HG02973 (cell line): Measurements from ENCODE around the gene RASGRF2.

Experiments
- ATAC-seq: cut with Tn5 transposase; IDR thresholded peaks from one replicate; pipeline ENCODE4 v1.9.1; 2021; ENCODE audit warnings: moderate library complexity; ENCODE audit not compliant: unreplicated experiment

The RASGRF2 gene

DNA sequence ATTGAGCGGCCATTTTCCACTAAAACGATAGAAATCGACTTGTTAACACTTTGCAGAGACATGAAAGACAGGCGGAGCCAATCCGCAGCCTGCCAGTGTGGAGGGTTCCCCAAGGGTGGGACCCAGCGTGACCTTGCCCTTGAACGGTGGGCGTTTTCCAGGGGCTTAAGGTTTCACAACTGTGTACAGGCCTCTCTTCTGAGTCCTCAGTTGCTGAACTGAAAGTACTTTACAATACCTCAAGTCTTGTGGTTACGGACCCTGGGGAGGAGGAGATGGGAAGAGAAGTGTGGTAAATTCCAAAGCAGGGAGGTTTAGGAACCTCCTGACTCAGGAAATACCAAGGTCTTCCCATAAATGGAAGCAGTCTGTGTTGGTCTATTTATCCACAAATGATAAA, 204.8 kb downstream of the RASGRF2 start:
- ATAC-seq = no peak

DNA sequence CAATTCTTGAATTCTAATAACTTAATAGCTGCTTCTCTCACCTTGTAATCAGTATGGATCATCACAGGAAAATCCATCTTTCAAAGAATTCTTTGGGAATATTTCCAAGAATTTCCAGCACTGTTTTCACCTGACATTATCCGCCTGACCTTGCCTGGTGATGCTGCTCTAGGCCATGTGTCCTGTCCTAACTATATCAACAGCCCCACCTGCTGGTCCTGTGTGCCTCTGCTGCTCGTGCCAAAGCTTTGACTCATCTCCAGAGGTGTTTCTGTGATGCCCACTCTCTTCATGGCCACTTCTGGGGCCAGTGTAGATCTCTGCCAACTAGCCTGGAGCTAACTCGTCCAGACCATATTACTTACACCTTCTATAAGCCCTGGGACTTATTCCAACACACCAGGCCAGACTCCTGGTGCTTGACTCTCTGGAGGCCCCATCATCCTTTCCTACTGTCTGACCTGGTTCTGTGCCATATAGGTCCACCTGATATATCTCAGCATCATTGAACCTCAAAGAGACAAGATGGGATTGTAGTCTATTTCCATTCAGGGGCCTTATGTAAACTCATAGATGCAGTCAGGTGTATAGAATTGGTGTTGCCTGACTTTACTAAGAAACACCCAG, 205.4 kb downstream of the RASGRF2 start:
- peak; percentile 50 for ATAC-seq

DNA sequence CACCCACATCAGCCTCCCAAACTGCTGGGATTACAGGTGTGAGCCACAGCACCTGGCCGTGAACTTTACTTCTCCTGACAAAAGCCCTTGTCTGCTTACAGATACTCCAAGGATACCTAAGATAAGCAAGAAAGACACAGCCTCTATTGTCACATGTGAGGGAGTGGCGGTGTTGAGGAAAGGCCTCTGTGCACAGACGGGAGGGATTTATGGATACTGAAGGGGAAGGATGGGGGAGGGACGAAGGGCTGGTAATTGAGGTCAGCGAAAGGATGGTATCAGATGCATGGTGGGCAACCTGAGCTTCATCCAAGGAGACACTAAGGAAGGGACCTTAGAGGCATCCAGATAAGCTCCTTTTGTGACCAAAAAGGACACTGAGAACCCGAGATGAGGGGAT, 206.3 kb downstream of the RASGRF2 start:
- ATAC-seq = no peak

DNA sequence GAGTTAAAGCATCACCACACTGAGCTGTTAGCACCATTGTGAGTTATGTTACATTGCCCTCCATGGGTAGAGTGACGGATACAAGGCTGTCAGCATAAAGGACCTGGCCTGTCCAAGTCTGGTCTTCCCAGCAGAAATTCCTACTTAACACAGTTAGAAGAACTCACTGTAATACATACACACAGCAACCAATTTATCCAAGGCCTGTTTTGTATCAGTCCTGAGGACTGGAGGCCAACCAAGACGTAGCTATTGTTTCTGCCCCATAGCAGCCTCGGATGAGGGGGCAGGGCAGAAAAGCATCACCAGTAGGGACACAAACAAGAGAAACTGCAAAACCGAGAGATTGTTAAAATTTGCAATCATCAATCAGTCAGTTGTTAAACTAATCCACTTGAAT, 206.9 kb downstream of the RASGRF2 start:
- no peak for ATAC-seq

DNA sequence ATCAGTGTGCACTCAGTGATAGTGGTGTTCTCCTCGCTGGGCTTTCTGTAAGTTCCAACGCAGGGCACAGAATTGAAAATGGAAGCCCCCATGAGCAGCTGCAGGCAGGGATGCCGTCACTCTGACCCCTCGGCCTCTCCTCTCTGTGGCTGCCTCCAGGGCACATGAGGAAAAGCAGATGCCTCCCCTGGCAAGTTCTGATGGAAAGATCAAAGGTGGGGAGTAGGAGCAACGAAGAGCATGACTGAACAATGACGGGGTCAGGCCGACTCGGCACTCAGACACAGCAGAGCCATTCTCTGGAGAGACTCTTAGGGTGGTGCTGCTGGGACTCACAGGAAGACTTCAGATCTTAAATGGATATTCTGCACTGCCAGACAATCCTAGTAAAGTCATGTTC, 207.4 kb downstream of the RASGRF2 start:
- no peak for ATAC-seq

DNA sequence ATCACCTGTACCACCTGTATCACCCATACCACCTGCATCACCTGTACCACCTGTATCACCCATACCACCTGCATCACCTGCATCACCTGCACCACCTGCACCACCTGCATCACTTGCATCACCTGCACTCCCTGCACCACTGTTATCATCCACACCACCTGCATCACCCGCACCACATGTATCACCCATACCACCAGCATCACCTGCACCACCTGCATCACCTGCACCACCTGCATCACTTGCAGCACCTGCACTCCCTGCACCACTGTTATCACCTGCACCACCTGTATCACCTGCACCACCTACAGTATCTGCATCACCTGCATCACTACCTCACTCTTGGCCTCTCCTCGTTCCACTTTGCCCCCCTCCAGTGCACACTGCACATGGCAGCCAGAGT, 209.8 kb downstream of the RASGRF2 start:
- ATAC-seq = no peak

DNA sequence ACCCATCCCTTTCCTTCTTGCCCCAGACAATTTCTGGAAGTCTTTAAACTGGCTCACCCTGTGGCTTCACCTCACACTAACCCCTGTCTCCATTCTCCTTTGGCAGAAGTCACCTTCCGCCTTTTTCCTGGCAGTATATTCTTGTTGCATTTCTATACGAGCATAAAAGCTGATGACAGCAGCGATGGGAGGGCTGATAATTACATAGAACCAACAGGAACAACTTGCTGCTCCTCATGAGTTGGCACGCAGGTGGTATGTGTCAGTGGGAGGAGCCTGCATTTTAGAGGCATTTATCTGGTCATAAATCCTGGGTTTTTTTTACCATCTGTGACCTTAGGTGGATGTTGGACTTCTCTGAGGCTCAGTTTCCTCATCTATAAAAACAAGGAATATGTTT, 211.6 kb downstream of the RASGRF2 start:
- no peak for ATAC-seq

DNA sequence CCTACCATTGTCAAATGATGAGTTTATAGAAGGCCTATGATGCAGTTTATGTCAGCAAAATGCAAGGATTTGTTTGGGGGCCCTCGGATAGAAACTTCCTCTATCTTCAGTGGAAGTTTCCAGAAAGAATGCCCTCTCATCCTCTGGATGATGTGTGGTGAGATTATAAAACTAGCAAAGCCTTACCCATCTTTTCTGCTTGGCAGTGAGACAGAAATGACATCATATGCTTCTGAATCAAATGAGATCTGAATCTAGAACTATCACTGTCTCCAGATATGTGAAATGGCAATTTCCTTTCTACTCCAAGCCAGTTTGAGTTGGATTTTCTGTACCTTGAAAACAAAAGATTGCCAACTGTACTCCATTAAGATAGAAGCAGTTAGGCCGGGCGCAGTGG, 212.5 kb downstream of the RASGRF2 start:
- ATAC-seq = no peak

DNA sequence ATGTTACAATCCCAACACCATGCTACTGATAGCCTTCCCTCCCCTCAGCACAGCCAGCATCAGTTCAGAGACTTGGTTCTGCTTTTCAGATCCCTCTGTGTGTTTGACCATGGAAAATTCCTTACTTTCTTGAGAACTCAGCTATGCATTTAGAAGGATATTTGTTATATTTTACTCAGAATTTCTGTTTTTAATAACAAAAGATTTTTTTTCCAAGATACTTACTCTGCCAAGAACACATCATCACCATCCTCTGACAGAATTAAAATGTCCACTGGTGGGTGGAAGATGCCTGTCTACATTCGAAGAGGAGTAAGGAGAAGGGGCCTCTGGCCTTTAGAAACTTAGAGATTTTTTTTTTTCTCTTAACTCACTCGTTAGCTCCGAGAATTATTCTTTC, 216.9 kb downstream of the RASGRF2 start:
- no peak for ATAC-seq

DNA sequence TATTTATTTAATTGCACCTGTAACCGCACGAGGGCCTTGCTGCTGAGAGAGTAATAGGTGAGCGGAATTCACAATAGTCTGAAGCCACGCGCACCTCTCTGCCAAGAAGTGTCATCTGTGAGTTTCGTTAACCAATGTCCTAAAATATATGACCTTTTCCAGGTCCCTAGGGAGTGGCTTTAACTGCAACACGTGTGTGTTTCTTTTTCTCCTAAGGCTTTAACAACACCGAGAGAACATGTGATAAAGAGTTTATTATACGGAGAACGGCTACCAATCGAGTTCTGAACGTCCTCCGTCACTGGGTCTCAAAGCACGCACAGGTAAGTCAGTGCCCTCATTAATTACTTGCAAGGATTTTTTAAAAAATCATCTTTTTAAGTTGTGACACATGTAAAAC, 219.8 kb downstream of the RASGRF2 start:
- no peak for ATAC-seq

DNA sequence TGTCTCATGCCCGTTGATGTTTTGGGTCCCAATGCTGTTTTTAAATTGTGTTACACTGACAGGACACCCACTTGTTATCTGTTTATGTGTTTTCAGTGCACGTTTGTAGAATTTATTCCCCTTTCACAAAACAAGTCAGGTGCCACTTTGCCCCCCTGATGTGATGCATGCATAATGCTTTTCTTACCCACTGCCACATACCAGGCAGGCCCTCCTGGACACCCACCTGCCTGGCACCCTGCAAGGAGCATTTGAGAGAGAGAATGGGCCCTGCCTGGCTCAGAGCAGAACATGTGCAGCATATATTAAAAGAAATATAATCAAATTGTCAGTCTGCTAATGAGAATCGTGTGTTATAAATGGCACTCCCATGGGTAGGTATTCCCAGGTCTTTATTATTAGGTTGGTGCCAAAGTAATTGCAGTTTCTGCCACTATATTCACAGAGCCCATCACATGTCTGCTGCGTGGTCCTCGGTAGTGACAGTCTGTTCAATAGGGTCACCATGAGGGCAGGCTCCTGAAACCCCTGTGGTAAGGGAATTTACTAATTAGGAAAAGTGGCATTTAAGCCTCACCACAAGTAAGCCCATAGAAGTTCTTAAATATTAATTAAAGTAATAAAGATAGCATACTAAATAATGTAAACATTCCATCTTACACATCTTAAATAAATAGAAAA, 220.8 kb downstream of the RASGRF2 start:
- ATAC-seq = no peak

DNA sequence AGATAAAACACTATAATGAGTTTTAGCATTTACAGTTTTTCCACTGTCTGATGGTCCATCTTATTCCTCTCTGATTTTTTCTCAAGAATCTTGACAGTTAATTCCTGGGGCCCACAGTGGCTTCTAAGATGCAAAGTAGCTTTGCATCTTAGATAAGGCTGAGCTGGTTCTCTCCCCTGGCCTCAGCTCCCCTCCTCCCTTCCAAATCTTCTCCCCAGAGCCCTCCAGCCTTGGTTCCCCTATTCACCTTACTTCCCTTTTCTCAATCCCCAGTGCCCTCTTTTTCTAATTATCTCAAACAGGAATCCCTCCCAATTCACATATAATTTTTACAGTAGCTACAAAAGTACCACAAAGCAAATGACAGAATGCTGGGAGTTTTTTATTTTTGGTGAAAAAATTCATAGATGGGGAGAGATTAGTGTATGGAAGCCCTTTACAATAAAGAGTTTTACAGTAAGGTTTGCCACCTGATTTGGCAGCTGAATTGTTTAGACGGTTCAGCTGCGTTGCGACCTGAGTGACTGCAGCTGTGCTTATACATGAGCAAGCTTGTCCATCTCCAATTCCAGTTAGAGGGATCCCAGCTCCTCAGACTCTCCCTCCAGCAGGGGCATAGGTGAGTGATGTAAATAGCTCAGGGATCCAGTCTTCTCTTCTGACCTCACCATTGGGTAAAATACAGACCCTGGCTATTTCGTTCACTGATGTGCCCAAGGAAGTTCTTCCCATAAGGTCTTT, 221.6 kb downstream of the RASGRF2 start:
- ATAC-seq = no peak

DNA sequence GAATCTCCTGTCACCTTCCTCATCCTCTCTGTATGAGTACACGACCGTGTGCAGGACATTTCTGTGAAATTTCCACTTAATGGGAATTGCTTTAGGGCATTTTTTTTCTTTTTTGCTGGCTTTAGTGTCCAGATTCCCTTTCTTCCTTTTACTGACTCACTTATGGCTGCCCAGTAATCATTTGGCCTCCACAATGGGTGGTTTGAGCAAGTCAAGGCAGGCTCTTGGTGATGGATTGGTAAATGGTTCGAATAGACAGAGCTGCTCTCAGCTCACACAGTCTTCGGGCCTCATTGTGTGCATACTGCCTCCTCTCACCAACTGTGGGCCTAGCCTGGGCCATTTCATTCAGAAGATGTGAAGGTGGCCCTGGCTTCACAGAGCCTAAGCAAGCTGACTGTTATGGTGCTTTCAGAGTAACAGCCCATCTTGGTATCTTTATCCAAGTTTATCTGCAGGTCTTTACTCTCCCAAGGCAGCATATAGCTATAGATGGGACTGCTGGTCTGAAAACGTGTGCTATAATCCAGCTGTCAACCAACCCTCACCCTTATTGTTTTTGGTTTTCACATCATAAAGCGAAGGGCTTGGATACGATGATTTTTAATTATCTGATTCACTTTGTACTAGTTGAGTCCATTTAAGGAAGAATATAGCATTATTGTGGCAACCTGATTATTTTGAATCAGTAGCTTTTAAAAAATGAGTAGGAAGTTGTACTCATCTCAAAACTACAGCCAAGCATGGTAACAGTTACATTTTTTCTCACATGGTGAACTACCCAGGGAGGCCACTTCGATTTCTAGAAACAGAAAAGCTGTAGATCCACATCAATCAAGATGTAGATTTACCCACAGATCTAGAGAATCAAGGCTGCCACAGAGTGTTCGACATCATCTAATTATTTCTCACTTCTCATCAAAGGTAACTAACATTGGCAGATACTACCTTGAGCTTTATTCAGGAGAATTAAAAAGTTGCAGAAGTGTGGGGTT, 222.5 kb downstream of the RASGRF2 start:
- no peak for ATAC-seq

DNA sequence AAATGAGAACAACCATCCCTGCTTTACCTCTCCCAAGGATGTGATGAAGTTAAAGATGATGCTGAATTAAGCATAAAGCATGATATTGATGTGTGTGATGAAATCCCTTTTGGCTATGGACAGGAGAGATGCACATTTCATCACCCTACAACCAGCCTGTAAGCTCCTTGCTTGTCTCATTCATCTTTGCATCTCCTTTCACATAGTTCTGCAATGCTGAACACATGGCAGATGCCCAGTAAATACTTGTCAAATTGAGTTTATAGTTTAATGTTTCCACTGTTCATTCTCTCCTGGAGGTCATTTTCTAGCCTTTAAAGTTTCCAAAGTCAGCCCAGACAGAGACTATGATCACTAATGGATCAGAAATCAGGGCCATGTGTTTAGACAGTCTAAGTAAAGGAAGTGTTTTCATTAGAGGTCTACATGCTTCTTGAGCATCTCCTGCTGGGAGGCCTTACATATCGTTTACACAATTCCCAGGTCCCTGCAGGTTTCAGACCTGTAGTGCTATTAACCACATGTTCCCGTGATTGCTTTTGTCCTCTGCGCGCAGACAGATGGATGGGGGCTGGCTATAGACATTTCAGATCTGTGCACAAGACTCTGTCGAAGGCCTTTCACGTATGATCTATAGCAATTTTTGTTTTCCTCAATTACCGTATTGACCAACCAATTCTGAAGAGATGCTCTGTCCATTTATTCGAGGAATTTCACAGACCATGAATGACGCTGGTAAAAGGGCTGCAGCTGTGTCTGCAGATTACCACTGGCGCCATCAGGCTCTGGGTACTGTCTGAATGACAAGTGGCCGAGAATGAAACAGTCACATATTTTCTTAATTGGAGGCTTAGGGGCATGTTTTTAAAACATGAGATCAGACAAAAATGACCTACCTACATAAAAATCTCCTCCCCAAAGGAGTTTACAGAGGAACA, 223.9 kb downstream of the RASGRF2 start:
- ATAC-seq = no peak

DNA sequence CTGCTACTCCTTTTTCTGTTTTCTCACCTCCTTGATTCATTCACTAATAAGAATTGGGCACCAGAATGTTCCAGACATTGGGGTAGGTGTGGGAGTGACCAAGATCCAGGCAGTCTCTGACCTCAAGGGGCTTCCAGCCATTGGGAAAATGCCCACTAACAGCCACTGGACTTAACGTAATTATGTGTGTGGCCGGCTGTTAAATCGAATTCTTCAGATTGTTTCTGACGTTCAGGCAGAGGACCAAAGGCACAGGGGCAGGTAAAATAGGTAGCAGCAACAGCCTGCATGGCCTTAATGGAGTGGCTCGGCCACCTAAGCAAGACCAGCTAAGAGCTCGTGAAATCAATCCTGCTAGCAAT, 224.6 kb downstream of the RASGRF2 start:
- ATAC-seq = no peak

DNA sequence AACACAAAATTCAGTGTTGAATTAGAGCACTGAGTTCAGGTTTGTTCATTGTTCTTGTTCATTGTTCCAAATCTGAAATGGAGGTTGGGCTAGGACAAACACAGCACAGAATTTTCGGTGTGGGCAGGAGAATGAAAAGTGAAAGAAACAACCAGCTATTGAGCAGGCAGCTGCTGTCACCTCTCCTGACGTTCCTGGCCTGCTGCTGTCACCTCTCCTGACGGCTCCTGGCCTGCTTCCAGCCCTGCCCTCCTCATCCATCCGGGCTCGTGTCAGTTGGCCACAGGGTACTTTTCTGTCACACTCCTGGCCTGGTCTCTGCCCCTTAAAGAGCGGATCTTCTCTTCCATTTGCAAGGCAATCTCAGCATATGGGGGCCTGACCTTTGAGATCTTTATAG, 227.7 kb downstream of the RASGRF2 start:
- ATAC-seq = no peak

DNA sequence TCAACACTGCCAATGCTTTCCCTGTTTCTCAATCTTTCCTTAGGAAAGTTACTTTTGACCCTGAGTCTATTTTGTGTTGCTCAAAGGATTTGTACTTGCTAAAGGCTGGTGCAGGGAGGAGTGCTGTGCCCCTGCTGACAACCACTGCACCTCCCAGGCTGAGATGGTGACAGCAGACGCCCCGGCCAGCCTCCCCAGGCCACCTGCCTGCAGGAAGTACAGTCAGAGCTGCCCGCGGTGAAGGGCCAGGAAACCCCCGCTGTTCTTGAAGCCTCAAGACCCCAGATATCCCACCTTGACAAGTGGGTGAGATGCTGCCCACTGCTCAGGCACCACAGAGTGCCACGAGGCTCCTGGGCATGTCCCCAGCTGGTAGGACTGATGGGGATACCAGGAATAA, 228.8 kb downstream of the RASGRF2 start:
- ATAC-seq = no peak

DNA sequence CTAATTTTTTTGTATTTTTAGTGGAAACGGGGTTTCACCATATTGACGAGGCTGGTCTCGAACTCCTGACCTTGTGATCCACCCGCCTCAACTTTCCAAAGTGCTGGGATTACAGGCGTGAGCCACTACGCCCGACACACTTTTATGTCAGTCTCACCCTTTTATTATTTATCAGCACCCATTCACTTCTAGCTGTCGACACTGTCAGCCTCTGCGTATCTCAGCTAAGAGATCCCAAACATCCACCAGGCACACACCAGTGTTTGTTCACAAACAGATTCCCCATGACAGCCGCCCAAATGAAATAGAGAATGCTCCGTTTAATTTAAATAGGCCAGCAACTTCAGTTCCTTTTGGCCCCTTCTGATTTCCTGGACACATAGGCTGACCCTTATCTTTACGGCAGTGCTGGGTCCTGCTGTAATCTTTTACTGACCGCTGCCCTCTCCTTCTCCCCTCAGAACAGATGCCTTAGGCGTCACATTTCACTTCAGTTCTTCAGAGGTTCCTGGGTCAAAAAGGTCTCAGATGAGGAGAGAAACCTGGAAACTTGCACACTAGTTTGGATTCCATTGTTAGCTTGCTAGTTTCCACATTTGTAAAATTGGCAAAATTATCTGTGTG, 229.8 kb downstream of the RASGRF2 start:
- no peak for ATAC-seq

DNA sequence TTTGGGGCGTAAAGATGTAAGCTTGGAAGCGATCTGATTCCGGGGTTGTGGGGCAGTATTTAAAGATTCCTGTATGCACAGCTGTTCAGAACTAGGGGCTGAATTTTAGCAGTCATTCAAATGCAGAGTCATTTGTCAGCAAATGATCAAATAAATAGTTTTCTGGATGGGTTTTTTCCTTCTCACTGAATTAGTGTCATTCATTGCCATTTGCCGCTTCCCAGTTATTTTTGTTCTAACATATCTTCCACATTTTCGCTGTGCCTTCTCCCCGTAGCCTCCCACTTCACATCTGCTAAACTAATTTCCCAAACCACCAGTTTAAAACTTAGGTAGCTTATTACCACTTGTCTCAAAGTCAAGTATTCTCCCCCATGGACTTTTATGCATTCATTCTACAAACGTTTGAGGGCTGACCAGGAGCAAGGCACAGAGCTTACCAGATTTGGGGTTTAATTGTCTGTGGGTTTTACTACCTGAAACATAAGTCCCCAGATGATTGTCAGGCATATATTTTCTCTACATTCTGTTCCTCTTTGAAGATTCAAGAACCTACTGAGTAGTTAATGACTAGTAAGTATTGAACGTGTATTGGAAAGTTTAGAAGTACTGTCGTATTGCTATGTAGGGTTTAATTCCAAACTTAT, 231.7 kb downstream of the RASGRF2 start:
- no peak for ATAC-seq
